GM18517 (cell line): ENCODE measurements around the gene CNN3.

Experiments
- ATAC-seq: cut with Tn5 transposase; IDR thresholded peaks from one replicate; pipeline ENCODE4 v1.9.1; 2021; ENCODE audit warnings: mild to moderate bottlenecking, moderate library complexity; ENCODE audit not compliant: unreplicated experiment

Gene CNN3

GRCh38 chr1:94926915-94927404 lies at the start of gene CNN3:
TSS of gene CNN3 (minus strand) at chr1:94927110. CDS start at chr1:94926894, 216 bp downstream.
- peak; percentile 71 for ATAC-seq

- no peak for ATAC-seq
Measured at GRCh38 chr1:94974824-94975223, 47.9 kb upstream of the CNN3 start.

GRCh38 chr1:94974241-94974640 lies 47.3 kb upstream of the CNN3 start:
- no peak for ATAC-seq

- no peak for ATAC-seq
Measured at GRCh38 chr1:94973309-94973922, 46.5 kb upstream of the CNN3 start.

GRCh38 chr1:94971491-94971924 lies 44.6 kb upstream of the CNN3 start:
- ATAC-seq: no peak

- no peak for ATAC-seq
Measured at GRCh38 chr1:94970783-94971182, 43.9 kb upstream of the CNN3 start.

- no peak for ATAC-seq
Measured at GRCh38 chr1:94969137-94969536, 42.2 kb upstream of the CNN3 start.

GRCh38 chr1:94966033-94966432 lies 39.1 kb upstream of the CNN3 start:
- ATAC-seq: no peak

- ATAC-seq: no peak
Measured at GRCh38 chr1:94963864-94964263, 37.0 kb upstream of the CNN3 start.

GRCh38 chr1:94962409-94963265 lies 35.7 kb upstream of the CNN3 start:
- ATAC-seq: peak; percentile 95

GRCh38 chr1:94961988-94962387 lies 35.1 kb upstream of the CNN3 start:
- ATAC-seq: no peak

- no peak for ATAC-seq
Measured at GRCh38 chr1:94961582-94961981, 34.7 kb upstream of the CNN3 start.

GRCh38 chr1:94958081-94958480 lies 31.2 kb upstream of the CNN3 start:
- no peak for ATAC-seq

- ATAC-seq: no peak
Measured at GRCh38 chr1:94955767-94956632, 29.1 kb upstream of the CNN3 start.

GRCh38 chr1:94954263-94955220 lies 27.6 kb upstream of the CNN3 start:
- ATAC-seq: no peak

- no peak for ATAC-seq
Measured at GRCh38 chr1:94953746-94954145, 26.8 kb upstream of the CNN3 start.

- no peak for ATAC-seq
Measured at GRCh38 chr1:94953107-94953506, 26.2 kb upstream of the CNN3 start.

GRCh38 chr1:94952539-94952938 lies 25.6 kb upstream of the CNN3 start:
- ATAC-seq: no peak

- no peak for ATAC-seq
Measured at GRCh38 chr1:94951509-94952208, 24.7 kb upstream of the CNN3 start.
